IMR-90 (cell line): ENCODE measurements around the gene NEDD4L. TPM values are rescaled to one million over a fixed set of nuclear protein-coding genes. Genes with fewer than 3 reads are reported as not detected.
"Not testable (repeated sequence)": the region's sequence is repeated elsewhere in the genome, so short reads cannot be mapped to it uniquely, and the experiment has no call there.

Experiments
- ATAC-seq: fragments of 200-7000 bp; cut with Tn5 transposase; 2 replicates; pipeline ENCODE4 v1.9.1; 2020; ENCODE audit warnings: low read depth, mild to moderate bottlenecking, moderate library complexity
- BruUV-seq: library from RNA; stranded (reverse); fragments of 400-500 nt; replicated peaks from 2 replicates; lab custom pipeline; 2021; lab: Mats Ljungman, UMichigan
- CTCF ChIA-PET: fragments of 300-600 bp; formaldehyde crosslinking; extraction: SDS; loops from one replicate; lab custom pipeline; 2021; ENCODE audit warnings: antibody characterized with exemption; lab: Yijun Ruan, JAX
- POLR2A ChIA-PET: fragments of 300-600 bp; sonication (Branson Sonifier 250); formaldehyde crosslinking; loops from one replicate; lab custom pipeline; 2022; ENCODE audit warnings: antibody characterized with exemption; ENCODE audit not compliant: unreplicated experiment; lab: Charles Lee
- DNase-seq: peaks from one replicate; pipeline ENCODE4 v3.0.0; 2013
- H2AFZ ChIP-seq: replicated peaks from 2 replicates; pipeline ENCODE3; 2013; ENCODE audit warnings: low read length, mild to moderate bottlenecking; ENCODE audit not compliant: poor library complexity
- H2AK5ac ChIP-seq: 2 replicates; pipeline ENCODE4 v1.6.1; 2013; ENCODE audit warnings: low read depth, low read length, inconsistent platforms
- H2AK9ac ChIP-seq: replicated peaks from 2 replicates; pipeline ENCODE3; 2013; ENCODE audit warnings: mild to moderate bottlenecking, low read depth, low read length, moderate library complexity; ENCODE audit not compliant: poor library complexity
- H2BK120ac ChIP-seq: 2 replicates; pipeline ENCODE4 v1.6.1; 2013; ENCODE audit warnings: low read depth, low read length, inconsistent platforms
- H2BK15ac ChIP-seq: 3 replicates; pipeline ENCODE4 v1.6.1; 2013; ENCODE audit warnings: low read depth, low read length, inconsistent platforms
- H2BK20ac ChIP-seq: 2 replicates; pipeline ENCODE4 v1.6.1; 2013; ENCODE audit warnings: low read depth, mild to moderate bottlenecking, inconsistent platforms, low read length, moderate library complexity
- H2BK5ac ChIP-seq: 2 replicates; pipeline ENCODE4 v1.6.1; 2013; ENCODE audit warnings: mild to moderate bottlenecking, low read depth, low read length, inconsistent platforms; ENCODE audit not compliant: poor library complexity, severe bottlenecking
- H3K14ac ChIP-seq: replicated peaks from 2 replicates; pipeline ENCODE4 v1.6.1; 2013; ENCODE audit warnings: low read depth, low read length, inconsistent platforms
- H3K18ac ChIP-seq: 2 replicates; pipeline ENCODE4 v1.6.1; 2013; ENCODE audit warnings: low read depth, low read length, control low read depth
- H3K23ac ChIP-seq: 2 replicates; pipeline ENCODE4 v1.6.1; 2013; ENCODE audit warnings: low read depth, low read length, inconsistent platforms
- H3K27ac ChIP-seq: 2 replicates; pipeline ENCODE4 v1.5.1; 2013; ENCODE audit warnings: mild to moderate bottlenecking, control low read depth, low read length; ENCODE audit not compliant: insufficient read depth
- H3K27me3 ChIP-seq: 2 replicates; pipeline ENCODE4 v1.6.1; 2013; ENCODE audit warnings: low read length; ENCODE audit not compliant: control insufficient read depth, insufficient read depth
- H3K36me3 ChIP-seq: 2 replicates; pipeline ENCODE4 v1.6.1; 2013; ENCODE audit warnings: low read length, mixed read lengths; ENCODE audit not compliant: control insufficient read depth, insufficient read depth
- H3K4ac ChIP-seq: 2 replicates; pipeline ENCODE4 v1.6.1; 2013; ENCODE audit warnings: low read depth, low read length, inconsistent platforms
- H3K4me1 ChIP-seq: 2 replicates; pipeline ENCODE4 v1.6.1; 2013; ENCODE audit warnings: low read length, mixed read lengths; ENCODE audit not compliant: control insufficient read depth, insufficient read depth
- H3K4me2 ChIP-seq: 2 replicates; pipeline ENCODE4 v1.6.1; 2013; ENCODE audit warnings: low read depth, mild to moderate bottlenecking, control low read depth, low read length, moderate library complexity
- H3K4me3 ChIP-seq: 2 replicates; pipeline ENCODE4 v1.5.1; 2013; ENCODE audit warnings: low read depth, mild to moderate bottlenecking, control low read depth, low read length, moderate library complexity; ENCODE audit not compliant: insufficient read depth
- H3K56ac ChIP-seq: 2 replicates; pipeline ENCODE4 v1.6.1; 2013; ENCODE audit warnings: low read length, inconsistent platforms; ENCODE audit not compliant: insufficient read depth; ENCODE audit errors: extremely low read depth
- H3K79me1 ChIP-seq, 2 experiments: 2 replicates each; pipeline ENCODE4 v1.6.1; 2013; ENCODE audit warnings: low read length in 2 of 2, inconsistent platforms in 1 of 2, low read depth in 1 of 2
- H3K9ac ChIP-seq: 2 replicates; pipeline ENCODE4 v1.6.1; 2013; ENCODE audit warnings: low read depth, low read length, control low read depth
- H3K9me1 ChIP-seq: 2 replicates; pipeline ENCODE4 v1.6.1; 2013; ENCODE audit warnings: low read length, inconsistent platforms; ENCODE audit not compliant: insufficient read depth
- H3K9me3 ChIP-seq: 2 replicates; pipeline ENCODE4 v1.6.1; 2013; ENCODE audit warnings: low read length; ENCODE audit not compliant: control insufficient read depth, insufficient read depth
- H4K20me1 ChIP-seq: 2 replicates; pipeline ENCODE4 v1.6.1; 2013; ENCODE audit warnings: low read length, inconsistent platforms; ENCODE audit not compliant: insufficient read depth
- H4K5ac ChIP-seq: 2 replicates; pipeline ENCODE4 v1.6.1; 2013; ENCODE audit warnings: mild to moderate bottlenecking, low read depth, low read length, control low read depth
- H4K8ac ChIP-seq, 2 experiments: 2 replicates each; pipeline ENCODE4 v1.6.1; 2013; ENCODE audit warnings: low read depth in 2 of 2, low read length in 2 of 2, control low read depth in 1 of 2, inconsistent platforms in 1 of 2
- H4K91ac ChIP-seq: 2 replicates; pipeline ENCODE4 v1.6.1; 2013; ENCODE audit warnings: low read depth, low read length, inconsistent platforms; ENCODE audit not compliant: insufficient read depth
- WGBS, 2 experiments: methylation state at CpG; one replicate each; pipeline versions ENCODE4 v1.1.5 to v1.1.7; 2013; ENCODE audit warnings: missing lambda C conversion rate in 2 of 2; ENCODE audit not compliant: insufficient read length in 1 of 2; ENCODE audit errors: extremely low coverage in 2 of 2; 5-methylcytosine and 5-hydroxymethylcytosine counted together
- dilution Hi-C: fragments of 300-500 bp; cut with HindIII; formaldehyde crosslinking; loops from one replicate; pipeline ENCODE4 v1.14.3; 2018; ENCODE audit warnings: low sequenced_read_pairs; ENCODE audit not compliant: unreplicated experiment
- in situ Hi-C: fragments of 300-500 bp; cut with MboI; formaldehyde crosslinking; loops from 3 replicates; pipeline ENCODE4 v1.14.3; 2019; ENCODE audit warnings: low sequenced_read_pairs, inconsistent platforms, mixed read lengths
- intact Hi-C: fragments of 100-400 bp; cut with micrococcal nuclease; formaldehyde crosslinking; loops from 2 replicates; pipeline ENCODE4 v1.10.0; 2022
- polyA plus RNA-seq, 3 experiments: library from polyadenylated mRNA; depleted of rRNA; stranded (reverse); fragments of >200 nt; gene quantifications; 2 replicates each; pipeline ENCODE4 v1.2.3, GENCODE V29; 2012; ENCODE audit warnings: low replicate concordance in 1 of 3
- total RNA-seq: library from RNA; depleted of rRNA; stranded (reverse); fragments of >200 nt; gene quantifications from 2 replicates; pipeline ENCODE4 v1.2.3, GENCODE V29; 2012

Gene NEDD4L
- total and polyA plus RNA-seq, 2 of the 4 experiments (the other 2 are of a cell fraction), result 10.0 to 10.9 TPM

DNA sequence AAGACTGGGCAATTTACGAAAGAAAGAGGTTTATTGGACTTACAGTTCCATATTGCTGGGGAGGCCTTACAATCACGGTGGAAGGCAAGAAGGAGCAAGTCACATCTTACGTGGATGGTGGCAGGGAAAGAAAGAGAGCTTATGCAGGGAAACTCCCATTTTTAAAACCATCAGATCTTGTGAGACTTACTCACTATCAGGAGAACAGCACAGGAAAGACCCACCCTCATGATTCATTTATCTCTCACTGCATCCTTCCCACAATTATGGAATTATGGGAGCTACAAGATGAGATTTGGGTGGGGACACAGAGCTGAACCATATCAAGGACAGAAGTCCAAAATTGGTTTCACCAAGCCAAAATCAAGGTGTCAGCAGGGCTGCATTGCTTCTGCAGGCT lies 47.1 kb upstream of the NEDD4L start:
- in situ Hi-C loops, H2AFZ ChIP-seq, H2BK5ac ChIP-seq, H3K79me1 ChIP-seq, H3K56ac ChIP-seq, H3K4ac ChIP-seq, H3K27me3 ChIP-seq, intact Hi-C loops, H4K8ac ChIP-seq, H4K5ac ChIP-seq, BruUV-seq, DNase-seq, H4K20me1 ChIP-seq, H3K18ac ChIP-seq, H2AK5ac ChIP-seq, H4K91ac ChIP-seq, POLR2A ChIA-PET, H2BK15ac ChIP-seq, H3K14ac ChIP-seq, H3K4me2 ChIP-seq, H3K36me3 ChIP-seq, ATAC-seq, H2BK20ac ChIP-seq, H2BK120ac ChIP-seq, H3K4me1 ChIP-seq, H3K9me3 ChIP-seq, H3K4me3 ChIP-seq, dilution Hi-C loops, H3K23ac ChIP-seq, H3K27ac ChIP-seq, H2AK9ac ChIP-seq, CTCF ChIA-PET, H3K9me1 ChIP-seq, H3K9ac ChIP-seq: not testable (repeated sequence)
- WGBS, 2 experiments, result no CpG with 5 or more reads among the region's 3 CpGs
